ENCODE data around the gene SLC39A11.

DNA sequence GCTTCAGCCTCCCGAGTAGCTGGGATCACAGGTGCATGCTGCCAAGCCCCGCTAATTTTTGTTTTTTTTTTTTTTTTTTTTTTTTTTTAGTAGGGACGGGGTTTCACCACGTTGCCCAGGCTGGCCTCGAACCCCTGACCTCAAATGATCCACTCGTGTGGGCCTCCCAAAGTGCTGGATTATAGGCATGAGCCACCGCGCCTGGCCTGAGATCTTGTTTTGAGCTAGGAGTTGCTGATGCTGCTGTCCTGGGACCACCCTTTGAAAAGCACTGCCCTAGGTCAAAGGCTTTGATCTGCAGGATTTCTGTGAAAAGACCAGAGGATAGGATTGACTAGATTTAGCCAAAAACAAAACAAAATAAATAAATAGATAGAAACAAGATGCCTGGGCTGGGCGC is 798 bp upstream of the SLC39A11 start:
- TF ChIP-seq, protein P1, sequence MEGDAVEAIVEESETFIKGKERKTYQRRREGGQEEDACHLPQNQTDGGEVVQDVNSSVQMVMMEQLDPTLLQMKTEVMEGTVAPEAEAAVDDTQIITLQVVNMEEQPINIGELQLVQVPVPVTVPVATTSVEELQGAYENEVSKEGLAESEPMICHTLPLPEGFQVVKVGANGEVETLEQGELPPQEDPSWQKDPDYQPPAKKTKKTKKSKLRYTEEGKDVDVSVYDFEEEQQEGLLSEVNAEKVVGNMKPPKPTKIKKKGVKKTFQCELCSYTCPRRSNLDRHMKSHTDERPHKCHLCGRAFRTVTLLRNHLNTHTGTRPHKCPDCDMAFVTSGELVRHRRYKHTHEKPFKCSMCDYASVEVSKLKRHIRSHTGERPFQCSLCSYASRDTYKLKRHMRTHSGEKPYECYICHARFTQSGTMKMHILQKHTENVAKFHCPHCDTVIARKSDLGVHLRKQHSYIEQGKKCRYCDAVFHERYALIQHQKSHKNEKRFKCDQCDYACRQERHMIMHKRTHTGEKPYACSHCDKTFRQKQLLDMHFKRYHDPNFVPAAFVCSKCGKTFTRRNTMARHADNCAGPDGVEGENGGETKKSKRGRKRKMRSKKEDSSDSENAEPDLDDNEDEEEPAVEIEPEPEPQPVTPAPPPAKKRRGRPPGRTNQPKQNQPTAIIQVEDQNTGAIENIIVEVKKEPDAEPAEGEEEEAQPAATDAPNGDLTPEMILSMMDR (IDR thresholded peaks at IDR 0.05) = no peak
- TF ChIP-seq POLR2A (IDR thresholded peaks at IDR 0.05) = no peak

Measured in thyroid gland (tissue), 4 donors.